Small intestine (tissue), 4 donors: ENCODE results near the gene ADI1. TPM values are rescaled to one million over a fixed set of nuclear protein-coding genes. Genes with fewer than 3 reads are reported as not detected.

Experiments
- polyA plus RNA-seq, 4 donors: library from polyadenylated mRNA; stranded (reverse) in 3 of 4; unstranded in 1 of 4; fragments of 200-250 nt in 3 of 4; fragments of 120-200 nt in 1 of 4; gene quantifications; one replicate each; pipeline versions ENCODE4 v1.2.1 to v1.2.3, GENCODE V29; 2013
- donor health status: healthy with polysubstance abuse.
- donor health status: Bipolar disorder and iron deficiency.
- donor health status: healthy.

ADI1 gene
- polyA plus RNA-seq, 4 donors: 65.4 to 615 (median 197) TPM

Other genes starting within 250 kb of the ADI1 start
- 10 to 100 TPM; 16.8 to 28.5 (median 19.5) TPM for gene EIPR1, start 141.7 kb downstream of the ADI1 start, polyA plus RNA-seq
- gene TRAPPC12, start 139.8 kb downstream of the ADI1 start, polyA plus RNA-seq: 100 to 1,000 TPM in 2 of 4 donors, 10 to 100 TPM in 2; 43.9 to 120 (median 87.9) TPM
- gene RNASEH1, start 38.8 kb upstream of the ADI1 start, polyA plus RNA-seq: 10 to 100 TPM in 2 of 4 donors, 1 to 10 TPM in 2; 5.1 to 16.4 (median 9.6) TPM
- gene RPS7, start 55.7 kb upstream of the ADI1 start, polyA plus RNA-seq: 1,000 to 10,000 TPM; 1,641 to 2,574 (median 2,254) TPM
- gene COLEC11, start 75.6 kb upstream of the ADI1 start, polyA plus RNA-seq: 1 to 10 TPM in 3 of 4 donors, not detected in 1; 1.0 to 4.1 (median 2.2) TPM
- under 1 TPM in 1 of 4 donors, not detected in 3; 0.07 TPM for gene ALLC, start 138.7 kb upstream of the ADI1 start, polyA plus RNA-seq
- not detected for gene DCDC2C, start 184.0 kb upstream of the ADI1 start, polyA plus RNA-seq